WERI-Rb-1 (cell line): ENCODE results near the gene TMC6.

Experiments
- DNase-seq: peaks from one replicate; pipeline ENCODE4 v3.0.0-alpha.2; 2020
- H3K27ac ChIP-seq: fragments of 250-450 bp; sonication (Bioruptor Pico); 2 replicates; pipeline ENCODE4 v1.5.1; 2020; ENCODE audit warnings: mild to moderate bottlenecking, moderate library complexity
- H3K27me3 ChIP-seq: fragments of 250-450 bp; sonication (Bioruptor Pico); 2 replicates; pipeline ENCODE4 v1.5.1; 2021; ENCODE audit warnings: mild to moderate bottlenecking, low read depth, moderate library complexity; ENCODE audit not compliant: insufficient read depth, severe bottlenecking
- H3K36me3 ChIP-seq: fragments of 250-450 bp; sonication (Bioruptor Pico); 2 replicates; pipeline ENCODE4 v1.5.1; 2020; ENCODE audit warnings: mild to moderate bottlenecking, moderate library complexity
- H3K4me3 ChIP-seq: 2 replicates; pipeline ENCODE4 v1.5.1; 2011; ENCODE audit warnings: low read depth, mild to moderate bottlenecking, control low read depth, low read length
- H3K9me3 ChIP-seq: fragments of 250-450 bp; sonication (Bioruptor Pico); 2 replicates; pipeline ENCODE4 v1.5.1; 2021; ENCODE audit warnings: mild to moderate bottlenecking, moderate library complexity; ENCODE audit not compliant: severe bottlenecking
- TF ChIP-seq, protein P1 (sequence below): IDR thresholded peaks from 2 replicates; pipeline ENCODE4 v1.5.1; 2011; ENCODE audit warnings: low read depth, mild to moderate bottlenecking, control low read depth, inconsistent platforms, low read length

TMC6 gene

DNA sequence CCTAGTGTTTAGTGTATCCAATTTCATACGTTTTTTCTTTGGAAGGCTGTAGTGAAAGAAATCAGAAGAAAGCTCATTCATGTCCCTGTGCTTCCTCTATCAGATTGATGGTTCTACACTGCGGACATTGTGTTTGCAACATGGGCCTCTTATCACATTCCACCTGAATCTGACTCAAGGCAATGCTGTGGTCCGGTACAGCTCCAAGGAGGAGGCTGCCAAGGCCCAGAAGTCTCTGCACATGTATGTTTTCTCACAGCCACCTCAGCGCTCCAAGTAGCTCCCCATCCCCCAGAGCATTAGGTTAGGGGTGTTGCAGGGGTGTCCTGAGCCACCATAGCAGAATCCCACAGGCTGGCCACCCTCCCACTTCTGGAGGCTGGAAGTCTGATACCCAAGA lies 25.2 kb downstream of the TMC6 start:
- Histone ChIP-seq H3K27ac (no peak overlapping the region), H3K9me3 (no peaks in the 10 kb centered on the region), H3K27me3 (no peaks in the 10 kb centered on the region), H3K36me3 (peaks cover 62% of the 10 kb centered on the region), H3K4me3 (no peak overlapping the region)
- TF ChIP-seq, protein P1, sequence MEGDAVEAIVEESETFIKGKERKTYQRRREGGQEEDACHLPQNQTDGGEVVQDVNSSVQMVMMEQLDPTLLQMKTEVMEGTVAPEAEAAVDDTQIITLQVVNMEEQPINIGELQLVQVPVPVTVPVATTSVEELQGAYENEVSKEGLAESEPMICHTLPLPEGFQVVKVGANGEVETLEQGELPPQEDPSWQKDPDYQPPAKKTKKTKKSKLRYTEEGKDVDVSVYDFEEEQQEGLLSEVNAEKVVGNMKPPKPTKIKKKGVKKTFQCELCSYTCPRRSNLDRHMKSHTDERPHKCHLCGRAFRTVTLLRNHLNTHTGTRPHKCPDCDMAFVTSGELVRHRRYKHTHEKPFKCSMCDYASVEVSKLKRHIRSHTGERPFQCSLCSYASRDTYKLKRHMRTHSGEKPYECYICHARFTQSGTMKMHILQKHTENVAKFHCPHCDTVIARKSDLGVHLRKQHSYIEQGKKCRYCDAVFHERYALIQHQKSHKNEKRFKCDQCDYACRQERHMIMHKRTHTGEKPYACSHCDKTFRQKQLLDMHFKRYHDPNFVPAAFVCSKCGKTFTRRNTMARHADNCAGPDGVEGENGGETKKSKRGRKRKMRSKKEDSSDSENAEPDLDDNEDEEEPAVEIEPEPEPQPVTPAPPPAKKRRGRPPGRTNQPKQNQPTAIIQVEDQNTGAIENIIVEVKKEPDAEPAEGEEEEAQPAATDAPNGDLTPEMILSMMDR, result no peak
- no peak for DNase-seq

- H3K36me3 ChIP-seq, result peaks cover 80% of the 10 kb centered on the region
- H3K9me3 ChIP-seq, result no peaks in the 10 kb centered on the region
- no peak overlapping the region for H3K27ac ChIP-seq
- DNase-seq, result no peak
- H3K4me3 ChIP-seq, result no peak overlapping the region
- no peaks in the 10 kb centered on the region for H3K27me3 ChIP-seq
- TF ChIP-seq, protein P1, result no peak
Observed at GRCh38 chr17:78101542-78101941, 27.0 kb downstream of the TMC6 start.

DNA sequence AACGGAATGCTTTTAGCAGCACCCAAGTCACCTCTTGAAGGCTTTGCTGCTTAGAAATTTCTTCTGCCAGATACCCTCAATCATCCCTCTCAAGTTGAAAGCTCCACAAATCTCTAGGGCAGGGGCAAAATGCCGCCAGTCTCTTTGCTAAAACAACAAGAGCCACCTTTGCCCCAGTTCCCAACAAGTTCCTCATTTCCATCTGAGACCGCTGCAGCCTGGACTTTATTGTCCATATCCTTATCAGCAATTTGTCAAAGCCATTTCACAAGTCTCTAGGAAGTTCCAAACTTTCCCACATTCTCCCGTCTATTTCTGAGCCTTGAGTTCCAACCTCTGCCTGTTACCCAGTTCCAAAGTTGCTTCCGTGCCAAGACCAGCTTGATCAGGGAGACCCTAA lies 27.4 kb downstream of the TMC6 start:
- TF ChIP-seq, protein P1, result no peak
- no peak overlapping the region for H3K27ac ChIP-seq
- no peak for DNase-seq
- H3K9me3 ChIP-seq, result no peaks in the 10 kb centered on the region
- no peaks in the 10 kb centered on the region for H3K27me3 ChIP-seq
- H3K36me3 ChIP-seq, result peaks cover 84% of the 10 kb centered on the region
- no peak overlapping the region for H3K4me3 ChIP-seq

DNA sequence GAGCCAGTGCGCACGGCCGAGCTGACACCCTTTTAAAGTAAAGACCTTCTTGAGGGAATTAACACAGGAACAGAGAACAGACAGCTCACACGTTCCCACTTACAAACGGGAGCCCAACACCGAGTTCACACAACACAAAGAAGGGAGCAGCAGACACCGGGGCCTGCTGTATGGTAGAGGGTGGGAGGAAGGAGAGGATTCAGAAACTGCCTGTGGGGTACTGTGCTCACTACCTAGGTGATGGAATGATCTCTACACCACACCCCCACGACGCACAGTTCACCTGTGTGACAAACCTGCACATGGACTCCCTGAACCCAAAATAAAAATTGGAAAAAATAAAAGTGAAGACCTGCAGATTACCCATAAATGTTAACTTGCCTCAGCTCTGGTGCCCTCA lies 32.5 kb downstream of the TMC6 start:
- no peak for DNase-seq
- Histone ChIP-seq H3K4me3 (no peak overlapping the region), H3K27me3 (no peaks in the 10 kb centered on the region), H3K9me3 (no peaks in the 10 kb centered on the region), H3K27ac (no peak overlapping the region), H3K36me3 (peaks cover 97% of the 10 kb centered on the region)
- TF ChIP-seq, protein P1, result no peak

GRCh38 chr17:78095035-78095434 lies 33.5 kb downstream of the TMC6 start:
- Histone ChIP-seq H3K27ac (no peak overlapping the region), H3K4me3 (no peak overlapping the region), H3K36me3 (peaks cover 100% of the 10 kb centered on the region), H3K27me3 (no peaks in the 10 kb centered on the region), H3K9me3 (no peaks in the 10 kb centered on the region)
- DNase-seq, result no peak
- TF ChIP-seq, protein P1, result no peak

DNA sequence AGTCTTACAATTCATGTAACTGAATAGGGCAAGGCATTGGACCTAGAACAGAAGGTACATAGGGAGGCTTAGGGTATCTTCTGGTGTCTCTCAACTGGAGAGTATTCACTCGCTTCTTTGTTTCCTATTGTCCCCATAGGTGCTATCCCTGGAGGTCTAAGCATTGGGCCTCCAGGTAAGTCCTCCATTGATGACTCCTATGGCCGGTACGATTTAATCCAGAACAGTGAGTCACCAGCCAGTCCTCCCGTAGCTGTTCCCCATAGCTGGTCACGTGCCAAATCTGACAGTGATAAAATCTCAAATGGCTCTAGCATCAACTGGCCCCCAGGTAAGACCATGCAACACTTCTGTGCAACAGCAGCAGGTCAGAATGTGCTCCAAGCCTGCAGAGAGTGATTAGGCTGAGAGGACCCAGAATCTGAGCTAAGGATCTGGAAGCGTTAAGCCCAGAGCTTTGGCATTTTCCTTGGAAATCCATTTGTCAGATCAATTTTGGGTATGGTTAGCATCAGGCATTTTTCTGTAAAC lies 35.7 kb downstream of the TMC6 start:
- Histone ChIP-seq H3K27ac (no peak overlapping the region), H3K9me3 (no peaks in the 10 kb centered on the region), H3K4me3 (no peak overlapping the region), H3K36me3 (peaks cover 97% of the 10 kb centered on the region), H3K27me3 (no peaks in the 10 kb centered on the region)
- DNase-seq, result no peak
- TF ChIP-seq, protein P1, result no peak
